NCI-H526 treated with DMSO at 0.1 percent for 48 hours (cell line): ENCODE data around the gene ESYT3.
"Not testable (repeated sequence)": the region's sequence is repeated elsewhere in the genome, so short reads cannot be mapped to it uniquely, and the experiment has no call there.

Source experiments
- DNase-seq: peaks from one replicate; lab custom pipeline; 2025; lab: John Stamatoyannopoulos, UW

Gene ESYT3

GRCh38 chr3:138443091-138443490 lies 8.7 kb downstream of the ESYT3 start:
- no peak for DNase-seq

GRCh38 chr3:138443521-138444503 lies 9.4 kb downstream of the ESYT3 start:
- DNase-seq: no peak

- no peak for DNase-seq
These were observed 10.8 kb downstream of the ESYT3 start for GRCh38 chr3:138445236-138445635.

- DNase-seq: no peak
These were observed 11.2 kb downstream of the ESYT3 start for GRCh38 chr3:138445654-138446053.

- DNase-seq: no peak
These were observed 14.2 kb downstream of the ESYT3 start for GRCh38 chr3:138448631-138449030.

- DNase-seq: no peak
These were observed 15.1 kb downstream of the ESYT3 start for GRCh38 chr3:138449490-138449889.

GRCh38 chr3:138450181-138450580 lies 15.8 kb downstream of the ESYT3 start:
- no peak for DNase-seq

DNA sequence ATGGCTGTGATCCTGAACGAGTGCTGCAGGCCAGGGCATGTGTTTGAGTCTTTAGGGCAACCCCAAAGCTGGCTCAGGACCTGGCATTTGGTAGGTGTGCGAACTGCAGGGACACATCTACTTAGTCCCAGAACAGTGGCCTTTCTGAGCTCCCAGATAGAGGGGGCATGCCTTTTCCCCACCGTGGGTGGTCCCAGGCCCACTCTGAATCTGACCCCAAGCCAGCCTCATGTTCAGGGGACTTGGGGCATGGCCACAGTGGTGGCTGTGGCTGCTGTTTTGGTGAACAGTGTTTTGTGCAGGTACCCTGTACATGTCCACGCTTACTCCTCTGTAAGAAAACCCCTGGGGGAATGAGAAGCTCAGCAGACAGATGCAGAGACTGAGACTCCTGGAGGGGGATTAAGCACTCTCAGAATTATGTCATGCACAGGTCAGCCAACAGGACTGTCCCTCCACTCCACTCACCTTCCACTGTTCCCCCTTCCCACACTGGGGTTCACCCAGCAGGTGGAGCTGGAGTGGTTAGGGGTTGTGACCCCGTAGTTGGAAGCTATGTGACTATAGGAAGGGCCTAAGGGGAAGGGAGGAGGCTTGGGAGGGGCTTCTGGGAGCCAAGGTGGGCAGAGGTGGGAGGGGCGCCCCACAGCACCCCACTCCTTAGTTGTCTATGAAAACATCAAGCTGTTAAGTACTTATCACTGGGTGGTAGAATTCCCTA lies 16.4 kb downstream of the ESYT3 start:
- DNase-seq: no peak

GRCh38 chr3:138451595-138452162 lies 17.3 kb downstream of the ESYT3 start:
- DNase-seq: no peak

- DNase-seq: no peak
These were observed 18.0 kb downstream of the ESYT3 start for GRCh38 chr3:138452436-138452835.

- DNase-seq: not testable (repeated sequence)
These were observed 19.5 kb downstream of the ESYT3 start for GRCh38 chr3:138453940-138454339.

GRCh38 chr3:138455801-138456716 lies 21.6 kb downstream of the ESYT3 start:
- DNase-seq: no peak

GRCh38 chr3:138456961-138457862 lies 22.8 kb downstream of the ESYT3 start:
- no peak for DNase-seq

GRCh38 chr3:138457863-138458735 lies 23.7 kb downstream of the ESYT3 start:
- DNase-seq: no peak

GRCh38 chr3:138458774-138459499 lies 24.5 kb downstream of the ESYT3 start:
- no peak for DNase-seq

- DNase-seq: no peak
These were observed 25.5 kb downstream of the ESYT3 start for GRCh38 chr3:138459619-138460535.

DNA sequence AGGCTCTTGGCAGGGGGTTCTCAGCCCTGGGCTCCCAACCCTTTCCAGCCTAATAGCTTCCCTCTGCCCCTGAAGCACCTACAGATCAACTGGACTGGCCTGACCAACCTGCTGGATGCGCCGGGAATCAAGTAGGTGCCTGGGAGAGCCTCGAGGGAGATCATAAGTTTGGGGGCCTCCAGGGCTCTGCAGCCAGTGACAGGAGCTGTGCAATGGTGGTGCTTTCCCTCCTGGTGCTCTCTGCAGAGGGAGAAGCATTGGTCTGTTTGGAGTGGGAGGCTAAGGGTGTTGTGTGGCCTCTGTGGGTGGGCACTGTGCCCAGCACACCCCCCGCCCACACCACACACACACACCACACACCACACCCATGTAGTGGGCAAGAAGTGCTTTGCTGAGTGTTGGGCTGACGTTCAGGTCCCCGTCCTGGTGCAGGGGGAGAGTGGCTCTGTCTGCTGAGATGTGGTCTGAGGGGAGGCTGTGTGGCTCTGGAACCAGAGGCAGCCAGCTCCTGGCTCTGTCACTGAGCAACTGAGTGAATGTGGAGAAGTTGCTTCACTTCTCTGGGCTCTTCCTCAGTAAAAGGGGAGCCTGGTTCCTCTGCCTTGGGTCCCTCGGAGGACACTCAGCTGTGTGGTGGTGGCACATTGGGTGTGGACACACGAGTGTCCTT lies 26.3 kb downstream of the ESYT3 start:
- no peak for DNase-seq
